CD4-positive, alpha-beta memory T cell (primary cell): ENCODE measurements around the gene ZNF12. TPM values are rescaled to one million over a fixed set of nuclear protein-coding genes. Genes with fewer than 3 reads are reported as not detected.
A peak's percentile ranks its signal among the peaks of the same experiment; 100 is the strongest.

Experiments used
- CTCF ChIA-PET: fragments of 350-600 bp; sonication (Branson Sonifier 250); formaldehyde crosslinking; loops from one replicate; lab custom pipeline; 2021; ENCODE audit warnings: inconsistent platforms; ENCODE audit not compliant: partially characterized antibody; lab: Charles Lee
- POLR2A ChIA-PET: fragments of 350-600 bp; sonication (Branson Sonifier 250); formaldehyde crosslinking; loops from one replicate; lab custom pipeline; 2021; ENCODE audit not compliant: partially characterized antibody; lab: Charles Lee
- DNase-seq, 5 donors: peaks; one replicate each; pipeline versions ENCODE4 v3.0.0 to v3.0.0-alpha.2; 2020 to 2022; ENCODE audit warnings: mixed read lengths in 1 of 5
- H3K27ac ChIP-seq: one replicate; pipeline ENCODE4 v1.7.0; 2013; ENCODE audit warnings: low read depth, low read length
- H3K27me3 ChIP-seq: 2 replicates; pipeline ENCODE4 v1.7.0; 2013; ENCODE audit warnings: mild to moderate bottlenecking, low read length, moderate library complexity; ENCODE audit not compliant: insufficient read depth
- H3K36me3 ChIP-seq: 2 replicates; pipeline ENCODE4 v1.7.0; 2013; ENCODE audit warnings: mild to moderate bottlenecking, low read length, moderate library complexity; ENCODE audit not compliant: insufficient read depth
- H3K4me1 ChIP-seq: 2 replicates; pipeline ENCODE4 v1.7.0; 2013; ENCODE audit warnings: mild to moderate bottlenecking, low read length, moderate library complexity; ENCODE audit not compliant: insufficient read depth
- H3K4me3 ChIP-seq, 2 donors: one replicate each; pipeline ENCODE4 v1.7.0; 2013; ENCODE audit warnings: low read length in 2 of 2, mild to moderate bottlenecking in 1 of 2
- H3K9me3 ChIP-seq, 2 donors: one replicate each; pipeline ENCODE4 v1.7.0; 2013; ENCODE audit warnings: low read length in 2 of 2, control low read depth in 1 of 2; ENCODE audit not compliant: control insufficient read depth in 1 of 2
- H3K27ac Mint-ChIP-seq, 7 donors: one replicate each; pipeline ENCODE4 v1.8.0; 2020 to 2021; ENCODE audit warnings: mixed read lengths in 7 of 7, mild to moderate bottlenecking in 6 of 7, inconsistent platforms in 3 of 7, moderate library complexity in 3 of 7
- H3K27me3 Mint-ChIP-seq, 2 donors: one replicate each; pipeline ENCODE4 v1.8.0; 2020 to 2021; ENCODE audit warnings: mixed read lengths in 2 of 2
- H3K36me3 Mint-ChIP-seq, 2 donors: one replicate each; pipeline ENCODE4 v1.8.0; 2020 to 2021; ENCODE audit warnings: mixed read lengths in 2 of 2, inconsistent platforms in 1 of 2, mild to moderate bottlenecking in 1 of 2
- H3K4me1 Mint-ChIP-seq, 4 donors: one replicate each; pipeline ENCODE4 v1.8.0; 2020 to 2021; ENCODE audit warnings: mixed read lengths in 4 of 4, mild to moderate bottlenecking in 1 of 4
- H3K4me3 Mint-ChIP-seq, 8 donors: one replicate each; pipeline ENCODE4 v1.8.0; 2020 to 2021; ENCODE audit warnings: mixed read lengths in 8 of 8, mild to moderate bottlenecking in 7 of 8, moderate library complexity in 6 of 8, inconsistent platforms in 3 of 8
- H3K9me3 Mint-ChIP-seq, 8 donors: one replicate each; pipeline ENCODE4 v1.8.0; 2020 to 2021; ENCODE audit warnings: mixed read lengths in 8 of 8, mild to moderate bottlenecking in 5 of 8, inconsistent platforms in 3 of 8, moderate library complexity in 1 of 8
- intact Hi-C: fragments of 100-400 bp; cut with micrococcal nuclease; formaldehyde crosslinking; loops from one replicate; pipeline ENCODE4 v1.15.1; 2023
- polyA plus RNA-seq, 2 donors: library from polyadenylated mRNA; unstranded; fragments of 300-500 nt; fragmentation: Illumina TruSeq; gene quantifications; one replicate each; pipeline ENCODE4 v1.2.3, GENCODE V29; 2021
- total RNA-seq, 2 experiments: library from RNA; stranded (reverse); gene quantifications; one replicate each; pipeline ENCODE4 v1.2.3, GENCODE V29; 2021

Gene ZNF12
- total and polyA plus RNA-seq, 4 experiments from 2014 or later, result 20.4 to 49.6 (median 43.4) TPM

GRCh38 chr7:6640246-6640721, 66.5 kb downstream of the ZNF12 start:
- peak overlapping the region in 5 of 8 donors; percentile 8 to 25 (median 17) for H3K4me3 Mint-ChIP-seq
- H3K4me3 ChIP-seq, result no peak overlapping the region
- H3K9me3 ChIP-seq, result no peaks in the 10 kb centered on the region
- H3K4me1 ChIP-seq, result peaks cover 20% of the 10 kb centered on the region
- POLR2A ChIA-PET, result no interaction called here
- H3K27ac ChIP-seq, result no peak overlapping the region
- intact Hi-C loops, result no loop called here
- H3K36me3 ChIP-seq, result peaks cover 23% of the 10 kb centered on the region
- H3K9me3 Mint-ChIP-seq, result no peaks in the 10 kb centered on the region
- no peak for DNase-seq
- no peaks in the 10 kb centered on the region for H3K27me3 Mint-ChIP-seq
- H3K4me1 Mint-ChIP-seq, result peaks cover 13 to 28% (median 23%) of the 10 kb centered on the region in 4 donors
- CTCF ChIA-PET, result no interaction called here
- no peaks in the 10 kb centered on the region for H3K27me3 ChIP-seq
- H3K27ac Mint-ChIP-seq, result peak overlapping the region in 6 of 7 donors; percentile 34 to 81 (median 74)
- H3K36me3 Mint-ChIP-seq, result peaks cover 21 to 52% of the 10 kb centered on the region in 2 donors

DNA sequence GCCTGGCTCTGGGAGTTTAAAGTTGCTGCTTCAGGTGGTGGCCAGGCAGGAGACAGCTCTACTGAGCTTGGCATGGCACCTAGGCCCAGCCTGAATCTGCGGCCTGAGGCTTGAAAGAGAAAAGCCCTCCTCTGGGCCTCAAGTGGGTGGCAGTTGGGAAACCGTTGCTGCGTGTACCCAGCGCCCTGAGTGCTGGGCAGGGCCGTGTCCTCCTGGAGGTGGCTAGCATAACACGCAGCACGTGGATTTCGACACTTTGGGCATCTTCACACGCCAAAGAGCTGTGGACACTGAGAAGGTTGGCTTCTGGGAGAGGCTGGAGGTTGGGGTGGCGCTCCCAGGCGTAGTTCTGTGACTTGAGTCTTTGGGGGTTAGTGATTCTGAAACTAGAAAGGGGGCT, 67.1 kb downstream of the ZNF12 start:
- intact Hi-C loops, result no loop called here
- Histone ChIP-seq H3K27me3 (no peaks in the 10 kb centered on the region), H3K4me3 (no peak overlapping the region), H3K36me3 (peaks cover 23% of the 10 kb centered on the region), H3K9me3 (no peaks in the 10 kb centered on the region), H3K4me1 (peaks cover 20% of the 10 kb centered on the region), H3K27ac (peak overlapping the region; percentile 56)
- H3K9me3 Mint-ChIP-seq, result no peaks in the 10 kb centered on the region
- no peaks in the 10 kb centered on the region for H3K27me3 Mint-ChIP-seq
- H3K4me3 Mint-ChIP-seq, result peak overlapping the region in 6 of 8 donors; percentile 20 to 90 (median 86)
- H3K4me1 Mint-ChIP-seq, result peaks cover 13 to 28% (median 23%) of the 10 kb centered on the region in 4 donors
- peaks cover 21 to 52% of the 10 kb centered on the region in 2 donors for H3K36me3 Mint-ChIP-seq
- H3K27ac Mint-ChIP-seq, result peak overlapping the region in 3 of 7 donors; percentile 34 to 81 (median 73)
- CTCF ChIA-PET, result interaction anchor here (1.0 kb wide), 1 partner anchor 9 kb away, joined by 3 read pairs; no protein-coding TSS in a partner anchor
- no peak for DNase-seq
- POLR2A ChIA-PET, result interaction anchor here (0.9 kb wide), 1 partner anchor 68 kb away, joined by 3 read pairs; no protein-coding TSS in a partner anchor

DNA sequence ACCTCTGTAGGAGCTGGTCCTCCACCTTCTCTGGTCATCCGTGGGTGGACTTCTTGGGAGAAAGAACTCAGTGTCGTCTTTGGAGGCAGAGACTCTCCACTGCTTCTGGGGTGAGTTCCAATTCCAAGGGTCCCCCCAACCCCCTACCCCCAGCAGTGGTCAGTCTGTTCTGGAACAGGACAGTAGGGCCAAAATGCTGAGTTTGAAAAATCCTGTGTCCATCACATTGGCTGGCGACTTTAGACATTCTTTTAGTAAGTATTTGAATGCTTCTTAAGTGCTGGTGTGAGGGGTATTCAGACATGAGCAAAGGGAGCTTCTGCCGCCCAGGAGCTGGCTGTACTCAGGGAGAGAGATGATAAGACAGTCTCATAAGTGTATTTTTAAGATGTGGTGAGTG, 67.7 kb downstream of the ZNF12 start:
- Mint-ChIP-seq H3K4me3 (peak overlapping the region in 7 of 8 donors; percentile 84 to 90 (median 87)), H3K27ac (peak overlapping the region; percentile 68 to 95 (median 89)), H3K36me3 (peaks cover 21 to 47% of the 10 kb centered on the region in 2 donors), H3K27me3 (no peaks in the 10 kb centered on the region), H3K9me3 (no peaks in the 10 kb centered on the region), H3K4me1 (peaks cover 13 to 28% (median 24%) of the 10 kb centered on the region in 4 donors)
- DNase-seq, result no peak
- CTCF ChIA-PET, result interaction anchor here (1.0 kb wide), 1 partner anchor 10 kb away, joined by 3 read pairs; no protein-coding TSS in a partner anchor
- Histone ChIP-seq H3K27me3 (no peaks in the 10 kb centered on the region), H3K4me1 (peaks cover 20% of the 10 kb centered on the region), H3K36me3 (peaks cover 22% of the 10 kb centered on the region), H3K4me3 (no peak overlapping the region), H3K27ac (peak overlapping the region; percentile 56), H3K9me3 (no peaks in the 10 kb centered on the region)
- POLR2A ChIA-PET, result interaction anchor here (0.9 kb wide), 1 partner anchor 68 kb away, joined by 3 read pairs; no protein-coding TSS in a partner anchor
- intact Hi-C loops, result no loop called here

Other genes with a start within 250 kb of the ZNF12 start
- 10 to 100 TPM; 41.1 to 46.4 TPM for gene KDELR2, start 222.8 kb downstream of the ZNF12 start, total RNA-seq
- gene KDELR2, start 222.8 kb downstream of the ZNF12 start, polyA plus RNA-seq, result 10 to 100 TPM; 51.6 to 54.3 TPM
- gene GRID2IP, start 155.5 kb downstream of the ZNF12 start, total RNA-seq, result under 1 TPM; 0.47 to 0.81 TPM
- gene GRID2IP, start 155.5 kb downstream of the ZNF12 start, polyA plus RNA-seq, result under 1 TPM; 0.04 to 0.10 TPM
- 10 to 100 TPM; 31.6 to 31.9 TPM for gene ZDHHC4, start 129.5 kb downstream of the ZNF12 start, total RNA-seq
- gene ZDHHC4, start 129.5 kb downstream of the ZNF12 start, polyA plus RNA-seq, result 10 to 100 TPM; 52.2 to 80.8 TPM
- 10 to 100 TPM; 56.6 to 62.1 TPM for gene INTS15, start 116.9 kb downstream of the ZNF12 start, total RNA-seq
- gene INTS15, start 116.9 kb downstream of the ZNF12 start, polyA plus RNA-seq, result 10 to 100 TPM; 25.4 to 37.5 TPM
- 1 to 10 TPM; 2.0 to 2.2 TPM for gene ZNF853, start 91.3 kb downstream of the ZNF12 start, total RNA-seq
- gene ZNF853, start 91.3 kb downstream of the ZNF12 start, polyA plus RNA-seq, result 1 to 10 TPM in 1 of 2 donors, under 1 TPM in 1; 0.34 to 1.9 TPM
- 10 to 100 TPM; 59.4 to 62.0 TPM for gene ZNF316, start 69.6 kb downstream of the ZNF12 start, total RNA-seq
- gene ZNF316, start 69.6 kb downstream of the ZNF12 start, polyA plus RNA-seq, result 1 to 10 TPM in 1 of 2 donors, under 1 TPM in 1; 0.45 to 5.8 TPM
- 1 to 10 TPM in 1 of 2 experiments, under 1 TPM in 1; 0.70 to 1.1 TPM for gene RSPH10B2, start 47.2 kb upstream of the ZNF12 start, total RNA-seq
- under 1 TPM in 1 of 2 donors, not detected in 1; 0.10 TPM for gene RSPH10B2, start 47.2 kb upstream of the ZNF12 start, polyA plus RNA-seq
- 10 to 100 TPM; 89.5 to 95.3 TPM for gene CCZ1B, start 119.3 kb upstream of the ZNF12 start, total RNA-seq
- gene CCZ1B, start 119.3 kb upstream of the ZNF12 start, polyA plus RNA-seq, result 10 to 100 TPM; 22.1 to 32.2 TPM